ENCODE measurements around the gene NRG2. TPM values are rescaled to one million over a fixed set of nuclear protein-coding genes. Genes with fewer than 3 reads are reported as not detected.
A peak's percentile ranks its signal among the peaks of the same experiment; 100 is the strongest.

The NRG2 gene
- total and polyA plus RNA-seq, 9 donors: 2.6 to 32.6 (median 19.3) TPM

- no peaks in the 10 kb centered on the region for H3K9me3 ChIP-seq
- no peak for DNase-seq
- H3K4me3 ChIP-seq: no peak overlapping the region
- no peaks in the 10 kb centered on the region for H3K36me3 ChIP-seq
- TF ChIP-seq EP300 (IDR thresholded peaks at IDR 0.05) (no peak), POLR2A (IDR thresholded peaks at IDR 0.05) (no peak)
- TF ChIP-seq, protein P1, sequence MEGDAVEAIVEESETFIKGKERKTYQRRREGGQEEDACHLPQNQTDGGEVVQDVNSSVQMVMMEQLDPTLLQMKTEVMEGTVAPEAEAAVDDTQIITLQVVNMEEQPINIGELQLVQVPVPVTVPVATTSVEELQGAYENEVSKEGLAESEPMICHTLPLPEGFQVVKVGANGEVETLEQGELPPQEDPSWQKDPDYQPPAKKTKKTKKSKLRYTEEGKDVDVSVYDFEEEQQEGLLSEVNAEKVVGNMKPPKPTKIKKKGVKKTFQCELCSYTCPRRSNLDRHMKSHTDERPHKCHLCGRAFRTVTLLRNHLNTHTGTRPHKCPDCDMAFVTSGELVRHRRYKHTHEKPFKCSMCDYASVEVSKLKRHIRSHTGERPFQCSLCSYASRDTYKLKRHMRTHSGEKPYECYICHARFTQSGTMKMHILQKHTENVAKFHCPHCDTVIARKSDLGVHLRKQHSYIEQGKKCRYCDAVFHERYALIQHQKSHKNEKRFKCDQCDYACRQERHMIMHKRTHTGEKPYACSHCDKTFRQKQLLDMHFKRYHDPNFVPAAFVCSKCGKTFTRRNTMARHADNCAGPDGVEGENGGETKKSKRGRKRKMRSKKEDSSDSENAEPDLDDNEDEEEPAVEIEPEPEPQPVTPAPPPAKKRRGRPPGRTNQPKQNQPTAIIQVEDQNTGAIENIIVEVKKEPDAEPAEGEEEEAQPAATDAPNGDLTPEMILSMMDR (IDR thresholded peaks at IDR 0.05): no peak
- H3K27ac ChIP-seq: no peak overlapping the region
- 77 to 85% (median 82%) methylated on average over 7 of the region's 7 CpGs for WGBS, 3 donors
- no peaks in the 10 kb centered on the region for H3K27me3 ChIP-seq
- intact Hi-C loops (cut with DNase I): no loop called here
- H3K4me1 ChIP-seq (ENCODE audit: insufficient read depth): no peaks in the 10 kb centered on the region
Measured at GRCh38 chr5:139914218-139914807, 128.8 kb downstream of the NRG2 start.

- Histone ChIP-seq H3K27ac (no peak overlapping the region), H3K9me3 (no peaks in the 10 kb centered on the region), H3K4me1 (ENCODE audit: insufficient read depth) (peaks cover 3% of the 10 kb centered on the region), H3K4me3 (no peak overlapping the region), H3K36me3 (no peaks in the 10 kb centered on the region), H3K27me3 (no peaks in the 10 kb centered on the region)
- 88 to 90% (median 89%) methylated on average over 4 of the region's 4 CpGs for WGBS, 3 donors
- intact Hi-C loops (cut with DNase I): no loop called here
- TF ChIP-seq, protein P1 (IDR thresholded peaks at IDR 0.05): no peak
- DNase-seq: peak in 1 of 5 donors; percentile 49
Measured at GRCh38 chr5:139912804-139913203, 130.3 kb downstream of the NRG2 start.

- intact Hi-C loops (cut with DNase I): no loop called here
- no peaks in the 10 kb centered on the region for H3K27me3 ChIP-seq
- no peak overlapping the region for H3K4me3 ChIP-seq
- DNase-seq: no peak
- TF ChIP-seq, protein P1 (IDR thresholded peaks at IDR 0.05): no peak
- TF ChIP-seq EP300 (IDR thresholded peaks at IDR 0.05) (no peak), POLR2A (IDR thresholded peaks at IDR 0.05) (no peak)
- H3K36me3 ChIP-seq: no peaks in the 10 kb centered on the region
- H3K4me1 ChIP-seq (ENCODE audit: insufficient read depth): peaks cover 3% of the 10 kb centered on the region
- no peaks in the 10 kb centered on the region for H3K9me3 ChIP-seq
- H3K27ac ChIP-seq: no peak overlapping the region
- 88 to 98% (median 91%) methylated on average over 3 of the region's 3 CpGs for WGBS, 3 donors
Measured at GRCh38 chr5:139912158-139912557, 130.9 kb downstream of the NRG2 start.

DNA sequence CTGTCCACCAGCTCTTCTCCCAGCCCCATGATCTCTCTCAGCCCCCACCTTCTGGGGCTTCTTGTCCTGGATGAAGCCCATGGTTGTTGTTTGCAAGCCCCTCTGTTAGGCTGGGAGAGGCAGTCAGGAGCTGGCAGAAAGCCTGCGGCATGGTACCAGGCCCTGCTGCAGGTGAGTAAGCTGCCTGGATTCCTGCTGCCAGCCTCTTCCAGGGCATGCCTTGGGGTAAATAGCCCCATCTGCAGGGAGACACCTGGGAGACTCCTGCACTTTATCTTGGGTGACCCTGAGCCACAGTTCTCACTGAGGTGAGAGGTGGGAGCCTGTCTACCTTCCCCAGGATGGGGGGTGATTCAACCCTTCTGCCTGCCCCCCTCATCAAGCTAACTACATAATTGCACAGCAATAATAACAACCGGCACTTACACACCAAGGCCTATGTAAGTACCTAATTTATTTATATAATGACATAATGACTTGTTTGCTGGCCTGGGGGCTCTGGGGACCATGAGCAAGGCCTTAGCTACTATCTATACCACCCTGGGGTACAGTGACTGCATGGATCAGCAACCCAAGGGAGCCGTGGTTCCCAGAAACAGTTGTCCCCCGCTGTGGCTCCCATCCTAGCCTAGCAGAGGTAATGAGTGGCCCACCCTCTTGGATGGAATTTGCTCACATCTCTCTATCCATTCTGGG lies 131.5 kb downstream of the NRG2 start:
- intact Hi-C loops (cut with DNase I): no loop called here
- H3K36me3 ChIP-seq: no peaks in the 10 kb centered on the region
- DNase-seq: no peak
- no peak overlapping the region for H3K4me3 ChIP-seq
- peaks cover 3% of the 10 kb centered on the region for H3K4me1 ChIP-seq (ENCODE audit: insufficient read depth)
- 97 to 99% (median 97%) methylated on average over 4 of the region's 4 CpGs for WGBS, 3 donors
- no peaks in the 10 kb centered on the region for H3K27me3 ChIP-seq
- H3K27ac ChIP-seq: no peak overlapping the region
- H3K9me3 ChIP-seq: no peaks in the 10 kb centered on the region
- TF ChIP-seq, protein P1 (IDR thresholded peaks at IDR 0.05): no peak
- TF ChIP-seq EP300 (IDR thresholded peaks at IDR 0.05) (no peak), POLR2A (IDR thresholded peaks at IDR 0.05) (no peak)

All from ovary (tissue), 9 donors.